ENCODE results near the gene WASF2.
"Not testable (repeated sequence)": the region's sequence is repeated elsewhere in the genome, so short reads cannot be mapped to it uniquely, and the experiment has no call there.

WASF2 gene

GRCh38 chr1:27414091-27414490 lies 75.9 kb downstream of the WASF2 start:
- DNase-seq: no peak

- no peak for DNase-seq
Measured at GRCh38 chr1:27413004-27413403, 77.0 kb downstream of the WASF2 start.

GRCh38 chr1:27412502-27412901 lies 77.5 kb downstream of the WASF2 start:
- DNase-seq: no peak

GRCh38 chr1:27410709-27411108 lies 79.3 kb downstream of the WASF2 start:
- no peak for DNase-seq

GRCh38 chr1:27409669-27410068 lies 80.3 kb downstream of the WASF2 start:
- DNase-seq: no peak

GRCh38 chr1:27408151-27408550 lies 81.8 kb downstream of the WASF2 start:
- no peak for DNase-seq

GRCh38 chr1:27406791-27407190 lies 83.2 kb downstream of the WASF2 start:
- not testable (repeated sequence) for DNase-seq

- no peak for DNase-seq
Measured at GRCh38 chr1:27406362-27406680, 83.6 kb downstream of the WASF2 start.

- not testable (repeated sequence) for DNase-seq
Measured at GRCh38 chr1:27405598-27406361, 84.2 kb downstream of the WASF2 start.

- no peak for DNase-seq
Measured at GRCh38 chr1:27405074-27405473, 84.9 kb downstream of the WASF2 start.

- no peak for DNase-seq
Measured at GRCh38 chr1:27403931-27404330, 86.0 kb downstream of the WASF2 start.

GRCh38 chr1:27403065-27403726 lies 86.8 kb downstream of the WASF2 start:
- peak; percentile 36 for DNase-seq

- DNase-seq: no peak
Measured at GRCh38 chr1:27402349-27402754, 87.6 kb downstream of the WASF2 start.

GRCh38 chr1:27400963-27401341 lies 89.0 kb downstream of the WASF2 start:
- DNase-seq: no peak

GRCh38 chr1:27400082-27400962 lies 89.6 kb downstream of the WASF2 start:
- DNase-seq: no peak

- DNase-seq: no peak
Measured at GRCh38 chr1:27399251-27400025, 90.5 kb downstream of the WASF2 start.

- DNase-seq: no peak
Measured at GRCh38 chr1:27398405-27399149, 91.4 kb downstream of the WASF2 start.

GRCh38 chr1:27397749-27398148 lies 92.2 kb downstream of the WASF2 start:
- no peak for DNase-seq

GRCh38 chr1:27397110-27397509 lies 92.9 kb downstream of the WASF2 start:
- DNase-seq: no peak

- DNase-seq: peak; percentile 88
Measured at GRCh38 chr1:27395441-27396195, 94.3 kb downstream of the WASF2 start.

- no peak for DNase-seq
Measured at GRCh38 chr1:27394925-27395324, 95.0 kb downstream of the WASF2 start.
